Measurements from ENCODE around the gene MAFG. TPM values are rescaled to one million over a fixed set of nuclear protein-coding genes. Genes with fewer than 3 reads are reported as not detected.

MAFG gene
- total RNA-seq, 2 experiments from 2014 or later: 22.7 to 33.6 TPM

DNA sequence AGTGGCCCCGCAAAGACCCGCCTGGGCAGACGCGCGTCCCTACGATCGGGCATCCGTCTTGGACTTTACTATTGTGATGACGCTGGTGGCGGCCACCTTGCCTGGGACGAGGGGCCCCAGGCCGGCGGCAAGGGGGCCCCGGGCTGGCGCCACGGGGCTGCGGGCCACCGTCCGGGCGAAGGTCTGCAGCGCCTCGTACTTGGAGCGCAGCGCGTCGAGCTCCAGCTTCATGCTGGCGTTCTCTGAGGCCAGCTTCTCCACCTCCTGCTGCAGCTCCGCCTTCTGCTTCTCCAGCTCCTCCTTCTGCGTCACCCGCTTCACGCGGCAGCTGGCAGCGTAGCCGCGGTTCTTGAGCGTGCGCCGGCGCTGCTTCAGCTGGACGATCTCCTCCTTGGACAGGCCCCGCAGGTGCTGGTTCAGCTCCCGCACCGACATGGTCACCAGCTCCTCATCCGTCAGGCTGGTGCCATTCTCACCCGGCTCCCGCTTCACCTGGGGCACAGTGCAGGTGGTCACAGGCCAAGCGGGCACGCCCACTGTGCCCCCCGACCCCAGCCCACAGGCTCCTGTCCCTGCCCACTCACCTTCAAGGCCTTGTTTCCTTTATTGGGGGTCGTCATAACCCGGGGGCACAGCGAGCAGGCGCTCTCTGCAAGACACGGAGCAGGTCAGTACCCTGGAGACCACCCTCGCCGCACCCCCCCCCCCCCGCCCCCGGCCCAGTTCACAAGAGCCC is 4.8 kb downstream of the MAFG start:
- Histone ChIP-seq H3K79me2 (ENCODE audit: insufficient read depth, low read depth, low read length) (peaks cover 37% of the 10 kb centered on the region), H3K4me1 (ENCODE audit: insufficient read depth, low read length, poor library complexity, severe bottlenecking) (peaks cover 39% of the 10 kb centered on the region), H3K9me2 (ENCODE audit: insufficient read depth, low read length) (no peaks in the 10 kb centered on the region), H3K36me3 (ENCODE audit: insufficient read depth, low read length) (peaks cover 28% of the 10 kb centered on the region; the same call in 1 of the 2 replicates), H3K9me3 (ENCODE audit: low read length) (no peaks in the 10 kb centered on the region), H3K27ac (ENCODE audit: low read depth, low read length, poor library complexity, severe bottlenecking) (no peak overlapping the region), H4K20me1 (ENCODE audit: insufficient read depth, low read length) (no peaks in the 10 kb centered on the region), H3K4me3 (ENCODE audit: low read depth, low read length, poor library complexity, severe bottlenecking) (no peak overlapping the region), H3K4me2 (ENCODE audit: low read length) (no peak overlapping the region), H2AFZ (ENCODE audit: low read length) (no peak overlapping the region)
- intact Hi-C loops (cut with micrococcal nuclease; ENCODE audit: unreplicated experiment): no loop called here
- ChIA-PET POLR2A (no interaction called here), CTCF (ENCODE audit: unreplicated experiment) (no interaction called here)
- TF ChIP-seq, protein P1, sequence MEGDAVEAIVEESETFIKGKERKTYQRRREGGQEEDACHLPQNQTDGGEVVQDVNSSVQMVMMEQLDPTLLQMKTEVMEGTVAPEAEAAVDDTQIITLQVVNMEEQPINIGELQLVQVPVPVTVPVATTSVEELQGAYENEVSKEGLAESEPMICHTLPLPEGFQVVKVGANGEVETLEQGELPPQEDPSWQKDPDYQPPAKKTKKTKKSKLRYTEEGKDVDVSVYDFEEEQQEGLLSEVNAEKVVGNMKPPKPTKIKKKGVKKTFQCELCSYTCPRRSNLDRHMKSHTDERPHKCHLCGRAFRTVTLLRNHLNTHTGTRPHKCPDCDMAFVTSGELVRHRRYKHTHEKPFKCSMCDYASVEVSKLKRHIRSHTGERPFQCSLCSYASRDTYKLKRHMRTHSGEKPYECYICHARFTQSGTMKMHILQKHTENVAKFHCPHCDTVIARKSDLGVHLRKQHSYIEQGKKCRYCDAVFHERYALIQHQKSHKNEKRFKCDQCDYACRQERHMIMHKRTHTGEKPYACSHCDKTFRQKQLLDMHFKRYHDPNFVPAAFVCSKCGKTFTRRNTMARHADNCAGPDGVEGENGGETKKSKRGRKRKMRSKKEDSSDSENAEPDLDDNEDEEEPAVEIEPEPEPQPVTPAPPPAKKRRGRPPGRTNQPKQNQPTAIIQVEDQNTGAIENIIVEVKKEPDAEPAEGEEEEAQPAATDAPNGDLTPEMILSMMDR (conservative IDR thresholded peaks at IDR 0.05; ENCODE audit: low read length): no peak
- TF ChIP-seq EZH2phosphoT487 (IDR thresholded peaks at IDR 0.05; ENCODE audit: borderline replicate concordance, low read depth, low read length): no peak
- DNase-seq (ENCODE audit: low spot score): no peak
- no TSS peak for BruUV-seq (replicated peaks)

DNA sequence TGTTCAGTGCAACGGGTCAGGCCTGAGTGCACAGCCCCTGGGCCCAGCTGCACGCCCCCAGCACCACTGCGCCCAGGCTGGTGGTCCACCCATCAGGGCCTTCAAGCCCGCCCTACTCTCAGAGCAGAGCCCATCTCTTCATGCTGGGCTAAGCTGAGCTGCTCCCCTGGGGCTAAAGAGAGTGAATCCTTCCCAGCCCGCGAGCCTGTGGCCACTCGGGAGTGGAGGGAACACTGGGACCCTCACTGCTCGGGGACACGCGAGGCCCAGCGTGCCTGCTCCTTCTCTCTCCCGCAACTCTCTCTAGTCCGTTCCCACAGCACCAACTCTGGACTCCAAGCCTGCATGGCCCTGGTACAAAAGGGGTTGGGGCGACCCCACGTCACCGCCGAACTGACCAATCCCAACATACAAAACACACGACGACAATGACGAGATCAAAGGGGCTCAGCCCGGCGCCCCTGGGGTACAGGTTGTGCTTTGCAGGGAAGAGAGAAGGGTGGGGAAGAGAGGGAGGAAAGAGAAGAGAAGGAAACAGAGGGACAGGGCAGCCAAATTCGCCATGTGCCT is 5.5 kb downstream of the MAFG start:
- H3K27ac ChIP-seq (ENCODE audit: low read depth, low read length, poor library complexity, severe bottlenecking): no peak overlapping the region
- peaks cover 40% of the 10 kb centered on the region for H3K4me1 ChIP-seq (ENCODE audit: insufficient read depth, low read length, poor library complexity, severe bottlenecking)
- H3K9me2 ChIP-seq (ENCODE audit: insufficient read depth, low read length): no peaks in the 10 kb centered on the region
- no peak overlapping the region for H2AFZ ChIP-seq (ENCODE audit: low read length)
- no peaks in the 10 kb centered on the region for H3K9me3 ChIP-seq (ENCODE audit: low read length)
- no TSS peak for BruUV-seq (replicated peaks)
- ChIA-PET POLR2A (no interaction called here), CTCF (ENCODE audit: unreplicated experiment) (no interaction called here)
- peaks cover 28% of the 10 kb centered on the region; the same call in 1 of the 2 replicates for H3K36me3 ChIP-seq (ENCODE audit: insufficient read depth, low read length)
- no peak overlapping the region for H3K4me3 ChIP-seq (ENCODE audit: low read depth, low read length, poor library complexity, severe bottlenecking)
- peaks cover 3% of the 10 kb centered on the region for H4K20me1 ChIP-seq (ENCODE audit: insufficient read depth, low read length)
- DNase-seq (ENCODE audit: low spot score): no peak
- peaks cover 42% of the 10 kb centered on the region for H3K79me2 ChIP-seq (ENCODE audit: insufficient read depth, low read depth, low read length)
- intact Hi-C loops (cut with micrococcal nuclease; ENCODE audit: unreplicated experiment): no loop called here
- no peak overlapping the region for H3K4me2 ChIP-seq (ENCODE audit: low read length)
- TF ChIP-seq, protein P1 (conservative IDR thresholded peaks at IDR 0.05; ENCODE audit: low read length): no peak
- TF ChIP-seq EZH2phosphoT487 (IDR thresholded peaks at IDR 0.05; ENCODE audit: borderline replicate concordance, low read depth, low read length): no peak

- intact Hi-C loops (cut with micrococcal nuclease; ENCODE audit: unreplicated experiment): no loop called here
- Histone ChIP-seq H3K9me2 (ENCODE audit: insufficient read depth, low read length) (no peaks in the 10 kb centered on the region), H3K36me3 (ENCODE audit: insufficient read depth, low read length) (peaks cover 28% of the 10 kb centered on the region; the same call in 1 of the 2 replicates), H3K4me1 (ENCODE audit: insufficient read depth, low read length, poor library complexity, severe bottlenecking) (peaks cover 46% of the 10 kb centered on the region), H3K4me2 (ENCODE audit: low read length) (no peak overlapping the region), H4K20me1 (ENCODE audit: insufficient read depth, low read length) (peaks cover 8% of the 10 kb centered on the region), H2AFZ (ENCODE audit: low read length) (no peak overlapping the region), H3K9me3 (ENCODE audit: low read length) (no peaks in the 10 kb centered on the region), H3K27ac (ENCODE audit: low read depth, low read length, poor library complexity, severe bottlenecking) (no peak overlapping the region), H3K4me3 (ENCODE audit: low read depth, low read length, poor library complexity, severe bottlenecking) (no peak overlapping the region), H3K79me2 (ENCODE audit: insufficient read depth, low read depth, low read length) (peaks cover 42% of the 10 kb centered on the region)
- ChIA-PET POLR2A (no interaction called here), CTCF (ENCODE audit: unreplicated experiment) (no interaction called here)
- DNase-seq (ENCODE audit: low spot score): no peak
- BruUV-seq (replicated peaks): TSS peak; percentile 39
- TF ChIP-seq, protein P1 (conservative IDR thresholded peaks at IDR 0.05; ENCODE audit: low read length): no peak
- TF ChIP-seq EZH2phosphoT487 (IDR thresholded peaks at IDR 0.05; ENCODE audit: borderline replicate concordance, low read depth, low read length): no peak
Measured at GRCh38 chr17:81921537-81921862, 6.0 kb downstream of the MAFG start.

Measured in OCI-LY7 (cell line).